Embryonic facial prominence (tissue), 1 donor: Measurements from ENCODE around the gene CCDC33.

Experiments used
- DNase-seq: peaks from one replicate; pipeline ENCODE4 v3.0.0-alpha.2; 2016; ENCODE audit errors: extremely low spot score

Gene CCDC33

DNA sequence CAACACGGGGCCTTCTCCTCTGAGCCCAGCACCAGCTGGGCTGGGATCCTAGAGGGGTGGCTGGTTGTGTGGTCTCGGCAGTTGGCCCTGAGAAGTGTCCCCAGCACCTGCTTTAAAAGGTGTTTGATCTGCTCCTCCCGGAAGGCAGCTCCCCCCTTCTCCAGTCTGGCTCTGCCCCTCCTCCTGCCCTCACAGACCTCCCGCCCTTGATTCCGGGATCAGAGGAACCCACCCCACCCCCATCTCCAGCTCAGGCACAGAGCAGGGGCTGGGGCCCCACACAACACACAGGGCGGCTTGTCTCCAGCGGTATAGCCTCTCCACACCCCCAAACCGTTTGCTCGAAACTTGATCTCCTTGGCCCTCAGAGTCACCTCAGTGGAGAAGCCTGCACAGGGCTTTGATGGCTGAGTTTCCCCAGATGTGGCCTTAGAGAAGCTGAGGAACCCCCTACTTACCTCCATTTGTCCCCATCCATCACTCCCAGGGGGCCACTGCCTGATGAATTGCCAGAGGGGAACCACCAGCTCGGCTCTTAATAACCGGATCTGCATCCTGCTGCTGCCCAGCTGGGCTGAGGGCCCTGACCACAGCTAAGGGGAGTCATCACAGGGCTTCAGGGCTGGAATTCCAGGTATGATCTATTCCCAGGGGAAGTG, 27.1 kb upstream of the CCDC33 start:
- no peak for DNase-seq

DNA sequence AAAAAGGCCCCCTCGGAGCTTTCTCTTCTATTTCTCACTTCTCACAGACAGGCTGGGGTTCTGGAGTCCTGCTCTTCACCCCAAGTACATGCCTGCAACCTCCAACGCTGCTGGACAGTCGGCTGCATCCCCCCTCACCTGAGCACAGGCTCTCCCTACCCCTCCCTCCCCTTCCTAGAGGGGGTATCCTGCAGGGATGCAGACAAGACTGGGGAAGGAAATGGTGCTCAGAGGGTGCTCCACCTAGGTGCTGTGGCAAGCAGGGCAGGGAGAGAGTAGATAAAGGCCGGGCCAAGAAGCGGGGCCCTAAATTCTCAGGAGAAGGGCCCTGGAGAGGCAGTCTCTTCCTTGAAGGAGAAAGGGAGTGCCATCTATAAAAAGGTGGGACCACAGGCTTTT, 26.6 kb upstream of the CCDC33 start:
- no peak for DNase-seq

DNA sequence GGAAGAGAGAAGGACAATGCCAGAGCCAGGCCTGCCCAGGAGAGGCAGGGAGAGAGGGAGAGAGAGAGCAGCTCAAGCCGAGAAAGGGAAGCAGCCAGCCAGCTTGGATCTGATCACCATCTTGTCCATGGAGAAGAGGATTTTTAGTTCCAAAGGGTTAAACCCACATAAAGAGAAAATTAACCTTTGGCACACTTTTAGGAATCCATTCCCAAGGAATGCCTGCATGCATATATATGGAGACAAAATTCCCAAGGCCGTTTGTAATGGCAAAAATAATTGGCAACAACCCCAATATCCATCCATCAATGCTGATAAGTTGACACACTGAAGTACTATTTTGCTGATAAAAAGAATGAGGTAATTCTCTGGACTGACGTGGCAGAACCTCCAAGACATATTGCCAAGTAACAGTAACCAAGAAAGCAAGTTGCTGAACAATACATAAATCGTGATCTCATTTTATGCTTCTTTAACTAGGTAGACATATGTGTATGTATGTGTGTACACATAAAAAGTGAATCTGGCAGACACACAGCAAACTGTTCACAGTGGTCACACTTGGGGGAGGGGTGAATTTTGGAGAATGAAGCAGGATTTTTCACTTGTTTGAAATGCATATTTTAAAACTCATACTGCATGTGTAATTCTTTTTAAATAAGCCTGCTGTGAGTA, 26.0 kb upstream of the CCDC33 start:
- DNase-seq = no peak

DNA sequence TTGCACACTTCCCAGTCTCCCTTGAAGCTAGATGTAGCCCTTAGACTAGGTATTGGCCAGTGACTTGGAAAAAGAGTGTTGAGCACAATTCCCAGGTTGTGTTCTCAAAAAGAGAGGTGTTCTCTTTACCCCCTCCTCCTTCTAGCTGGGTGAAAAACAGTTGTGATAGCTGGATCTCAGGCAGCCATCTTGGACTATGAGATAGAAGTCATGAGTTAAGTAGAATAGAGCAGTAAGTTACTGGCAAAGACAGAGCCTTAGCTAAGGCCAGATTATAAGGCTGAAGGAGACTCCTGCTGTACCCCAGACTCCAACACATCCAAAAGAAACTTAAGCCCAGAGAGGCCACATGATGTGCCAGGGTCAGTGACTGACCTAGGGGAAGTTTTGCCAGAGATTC, 25.4 kb upstream of the CCDC33 start:
- no peak for DNase-seq

DNA sequence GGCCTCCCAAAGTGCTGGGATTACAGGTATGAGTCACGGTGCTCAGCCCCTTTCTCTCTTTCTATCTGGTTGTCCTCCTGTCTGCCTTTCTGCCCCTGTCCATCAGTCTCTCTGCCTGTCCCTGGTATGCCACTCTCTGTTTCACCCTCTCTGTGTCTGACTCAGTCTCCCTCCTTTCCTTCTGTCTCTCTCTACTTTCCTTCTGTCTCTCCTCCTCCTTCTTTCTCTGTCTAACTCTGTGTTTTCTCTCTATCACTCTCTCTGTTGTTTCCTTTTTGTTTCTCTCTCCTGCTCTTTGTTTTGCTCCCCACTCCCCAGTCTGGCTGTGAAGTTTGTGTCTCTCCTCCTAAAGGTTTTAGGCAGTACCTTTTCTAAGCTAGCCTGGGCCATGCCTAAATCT, 24.5 kb upstream of the CCDC33 start:
- DNase-seq = no peak

DNA sequence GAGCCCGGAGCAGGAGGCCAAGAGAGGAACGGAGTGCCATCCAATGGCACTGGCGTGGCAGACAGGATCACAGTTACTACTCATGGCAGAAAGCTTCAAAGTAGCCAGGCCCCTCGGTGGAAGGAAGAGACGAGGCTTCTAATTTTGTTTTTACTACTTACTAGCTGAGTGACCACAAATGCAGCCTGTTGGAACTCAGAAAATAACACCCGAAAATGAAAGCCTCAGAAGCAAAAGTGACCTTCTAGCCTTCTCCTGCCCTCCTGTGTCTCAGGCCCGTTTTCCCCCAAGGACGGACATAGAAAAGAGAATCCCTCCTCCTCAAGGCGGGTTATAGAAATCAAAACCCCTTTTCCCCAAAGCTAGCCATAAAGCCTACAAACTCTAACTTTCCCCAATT, 23.6 kb upstream of the CCDC33 start:
- no peak for DNase-seq

DNA sequence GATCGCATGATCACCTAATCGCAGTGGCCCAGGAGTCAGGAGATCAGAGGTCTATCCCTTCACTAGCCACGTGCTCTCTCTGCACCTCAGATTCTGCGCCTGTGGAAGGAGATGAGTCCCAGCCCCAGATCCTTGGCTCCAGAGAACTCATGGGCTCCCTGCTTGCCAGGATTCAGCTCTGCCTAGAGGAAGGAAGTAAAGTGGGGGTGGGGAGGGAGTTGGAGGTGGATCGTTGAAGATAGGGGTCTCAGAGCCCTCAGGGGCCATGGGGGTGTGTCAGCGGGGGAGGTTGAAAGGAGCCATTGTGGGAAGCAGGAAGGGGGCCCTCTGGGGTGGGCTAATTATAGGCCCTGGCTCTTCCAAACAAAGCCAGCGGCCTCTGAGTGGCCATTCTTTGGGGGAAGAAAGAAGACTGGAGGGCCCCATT, 22.3 kb upstream of the CCDC33 start:
- no peak for DNase-seq

DNA sequence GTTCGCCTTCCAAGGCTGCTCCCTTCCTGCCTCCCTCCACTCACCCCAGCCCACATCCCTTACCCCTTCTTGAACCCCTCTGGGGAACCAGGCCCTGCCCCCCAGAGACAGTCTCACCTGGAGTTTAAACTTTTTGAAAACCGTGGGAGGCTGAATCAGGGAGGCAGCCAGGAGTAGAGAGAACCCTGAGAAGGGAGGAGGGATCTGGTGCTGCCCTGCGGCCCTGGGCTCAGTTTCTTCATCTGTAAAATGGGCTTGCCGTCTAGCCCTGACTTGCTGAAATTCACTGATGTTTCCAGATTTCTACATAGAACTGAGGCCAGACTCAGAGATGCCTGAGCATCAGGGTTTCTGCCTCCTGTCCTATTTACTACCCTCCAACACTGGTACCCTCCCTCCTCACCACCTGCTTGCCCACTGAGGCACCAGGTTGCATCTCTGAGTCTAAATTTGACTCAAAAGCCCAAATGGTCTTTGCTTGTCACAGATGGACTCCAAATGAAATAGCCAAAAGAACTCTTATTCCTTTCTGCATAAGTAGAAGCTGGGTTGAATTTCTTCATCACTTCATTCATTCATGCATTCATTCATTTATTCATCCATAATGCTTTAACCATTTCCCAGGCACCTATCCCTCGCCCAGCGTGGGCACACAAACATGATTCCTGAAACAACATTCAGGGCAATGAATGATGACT, 21.7 kb upstream of the CCDC33 start:
- no peak for DNase-seq

DNA sequence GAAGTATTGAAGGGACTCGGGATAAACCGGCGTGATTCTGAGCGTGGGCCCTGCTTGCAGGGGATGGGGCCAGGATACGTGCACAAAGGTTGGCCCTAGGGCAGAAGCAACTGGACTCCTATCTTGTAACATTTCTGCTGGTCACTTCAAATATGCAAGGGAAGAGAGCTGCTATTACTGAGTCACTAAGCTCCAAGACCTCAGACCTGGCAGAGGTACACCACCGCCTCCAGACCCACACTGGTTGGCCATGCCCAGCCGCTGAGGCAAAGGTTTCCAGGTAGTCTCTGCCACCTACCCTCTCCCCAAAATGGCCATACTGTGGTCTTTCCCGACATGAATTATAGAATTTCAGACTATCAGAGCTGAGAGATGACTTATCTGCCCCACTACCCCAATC, 20.2 kb upstream of the CCDC33 start:
- DNase-seq = no peak

DNA sequence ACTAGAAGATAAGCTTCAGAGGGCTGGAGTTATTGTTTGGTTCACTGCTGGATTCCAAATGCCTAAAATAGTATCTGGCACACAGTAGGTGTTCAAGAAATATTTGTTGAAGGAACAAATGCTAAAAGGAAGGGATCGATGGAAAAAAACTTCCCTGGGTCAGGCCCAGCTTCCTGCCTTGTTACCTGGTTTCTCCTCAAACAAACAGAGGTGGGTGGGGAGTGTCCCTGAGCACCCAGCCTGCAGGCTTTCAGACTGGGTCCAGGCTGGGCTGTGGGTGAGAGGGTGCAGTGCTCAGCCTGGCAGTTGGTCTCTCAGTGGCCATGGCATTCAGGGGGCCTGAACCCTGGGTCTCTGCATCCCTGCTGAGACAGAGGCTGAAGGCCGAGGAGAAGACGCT, 19.2 kb upstream of the CCDC33 start:
- no peak for DNase-seq

DNA sequence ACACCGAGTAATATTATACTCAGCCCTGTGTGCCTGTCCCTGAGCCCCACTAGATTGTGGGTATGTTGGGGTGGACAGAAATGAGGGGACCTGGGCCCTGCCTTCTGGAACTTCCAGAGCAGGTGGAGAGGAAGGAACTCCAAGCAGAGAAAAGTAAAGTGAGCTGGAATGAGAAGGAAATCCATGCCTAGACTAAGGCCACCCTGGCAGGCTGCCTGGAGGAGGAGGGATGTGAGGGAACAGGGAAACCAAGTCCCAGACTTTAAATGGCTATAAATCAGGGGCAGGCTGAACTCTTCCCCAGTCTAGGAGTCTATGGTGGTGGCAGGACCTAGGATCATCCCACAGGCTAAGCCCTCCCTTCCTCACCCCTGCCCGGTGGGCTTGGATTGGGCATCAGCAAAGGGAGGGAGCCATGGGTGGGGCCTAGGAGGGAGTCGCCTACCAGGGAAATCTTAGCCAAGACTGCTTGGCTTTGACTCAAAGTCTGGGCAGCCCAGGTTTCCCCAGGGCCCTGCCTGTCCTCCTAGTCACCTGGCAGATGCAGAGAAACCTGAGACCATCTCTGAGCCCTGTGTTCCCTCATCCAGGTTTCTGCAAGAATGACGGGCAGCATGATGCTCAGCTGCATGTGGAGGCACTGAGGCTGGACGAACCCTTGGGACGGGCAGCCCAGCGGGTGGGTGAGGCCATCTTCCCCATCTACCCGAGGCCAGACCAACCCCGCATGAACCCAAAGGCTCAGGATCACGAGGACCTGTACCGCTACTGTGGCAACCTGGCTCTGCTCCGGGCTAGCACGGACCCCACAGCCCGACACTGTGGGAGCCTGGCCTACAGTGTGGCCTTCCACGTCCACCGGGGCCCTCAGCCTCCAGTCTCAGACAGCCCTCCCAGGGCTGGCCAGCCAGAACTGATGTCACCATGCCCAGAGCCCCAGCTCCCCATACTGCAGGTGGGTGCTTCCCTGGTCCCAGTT, 17.9 kb upstream of the CCDC33 start:
- DNase-seq = no peak

DNA sequence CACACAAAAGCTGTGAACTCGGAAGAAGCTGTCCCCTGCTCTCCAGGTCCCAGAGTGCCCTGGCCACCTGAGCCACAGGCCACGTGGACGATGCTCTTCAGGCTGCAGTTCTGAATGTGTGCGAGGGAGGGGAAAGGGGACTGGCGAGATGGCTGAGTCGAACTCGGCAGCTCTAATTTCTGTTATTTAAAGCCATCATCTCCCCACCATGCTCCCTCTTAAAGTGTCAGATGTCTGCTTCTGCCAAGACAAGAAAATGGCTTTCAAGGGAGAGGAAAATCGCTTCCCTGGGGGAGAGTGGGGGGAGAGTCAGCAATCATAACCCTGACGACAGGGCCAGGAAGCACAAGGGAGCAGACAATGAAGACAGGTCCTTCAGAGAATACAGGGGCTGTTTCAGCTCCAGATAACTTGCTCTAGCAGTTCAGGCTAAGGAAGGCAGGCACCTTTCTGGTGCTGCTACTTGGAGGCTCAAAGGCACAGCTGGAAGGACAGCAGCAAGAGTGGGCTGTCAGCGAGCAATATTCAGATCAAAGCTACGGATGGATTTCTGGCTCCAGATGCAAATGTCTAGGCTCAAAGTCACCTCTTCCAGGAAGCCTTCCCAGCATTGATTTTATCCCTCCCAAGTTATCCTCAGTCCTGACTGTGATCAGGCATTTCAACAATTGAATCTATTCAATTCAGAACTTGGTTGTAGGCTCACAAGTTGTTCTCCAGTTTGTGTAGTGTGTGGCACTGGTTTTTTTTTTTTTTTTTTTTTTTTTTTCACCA, 15.5 kb upstream of the CCDC33 start:
- DNase-seq = no peak

DNA sequence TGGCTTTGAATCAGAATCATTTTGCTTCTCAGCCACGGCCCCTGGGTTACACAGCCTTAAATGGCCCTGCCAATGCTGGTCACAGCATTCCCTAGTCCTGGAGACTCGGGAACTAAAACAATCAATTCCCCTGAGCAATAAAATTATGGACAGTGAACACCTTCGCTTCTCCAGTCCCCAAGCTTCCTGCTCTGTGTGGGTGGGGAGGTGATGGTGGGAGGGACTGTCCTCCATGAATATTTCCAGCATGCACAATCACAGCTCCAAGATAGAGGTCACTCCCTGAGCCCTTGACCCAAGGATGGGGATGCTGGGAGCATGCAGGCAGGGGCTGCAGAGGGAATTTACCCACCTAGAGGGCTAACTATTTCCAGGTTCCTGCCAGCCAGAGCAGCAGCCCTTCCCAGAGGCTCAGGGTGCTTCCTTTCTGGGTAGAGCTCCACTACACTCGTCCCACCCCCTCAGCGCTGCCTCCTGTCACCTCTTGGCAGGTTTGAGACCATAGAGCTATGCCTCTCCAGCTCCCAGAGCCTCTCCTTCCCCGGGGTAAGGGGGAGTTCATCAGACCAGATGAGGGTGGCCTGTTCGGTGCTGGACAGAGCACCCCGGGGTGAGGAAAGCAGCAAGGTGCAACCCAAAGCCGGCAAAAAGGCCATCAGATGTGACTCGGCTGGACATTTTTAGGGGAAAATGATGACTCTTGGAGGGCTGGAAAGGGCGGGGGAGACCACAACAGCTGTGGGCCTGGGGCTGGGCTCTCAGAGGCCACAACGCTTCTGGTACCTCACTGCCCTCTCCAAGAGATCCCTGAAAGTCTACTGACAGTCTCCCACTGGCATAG, 14.5 kb upstream of the CCDC33 start:
- DNase-seq = no peak

DNA sequence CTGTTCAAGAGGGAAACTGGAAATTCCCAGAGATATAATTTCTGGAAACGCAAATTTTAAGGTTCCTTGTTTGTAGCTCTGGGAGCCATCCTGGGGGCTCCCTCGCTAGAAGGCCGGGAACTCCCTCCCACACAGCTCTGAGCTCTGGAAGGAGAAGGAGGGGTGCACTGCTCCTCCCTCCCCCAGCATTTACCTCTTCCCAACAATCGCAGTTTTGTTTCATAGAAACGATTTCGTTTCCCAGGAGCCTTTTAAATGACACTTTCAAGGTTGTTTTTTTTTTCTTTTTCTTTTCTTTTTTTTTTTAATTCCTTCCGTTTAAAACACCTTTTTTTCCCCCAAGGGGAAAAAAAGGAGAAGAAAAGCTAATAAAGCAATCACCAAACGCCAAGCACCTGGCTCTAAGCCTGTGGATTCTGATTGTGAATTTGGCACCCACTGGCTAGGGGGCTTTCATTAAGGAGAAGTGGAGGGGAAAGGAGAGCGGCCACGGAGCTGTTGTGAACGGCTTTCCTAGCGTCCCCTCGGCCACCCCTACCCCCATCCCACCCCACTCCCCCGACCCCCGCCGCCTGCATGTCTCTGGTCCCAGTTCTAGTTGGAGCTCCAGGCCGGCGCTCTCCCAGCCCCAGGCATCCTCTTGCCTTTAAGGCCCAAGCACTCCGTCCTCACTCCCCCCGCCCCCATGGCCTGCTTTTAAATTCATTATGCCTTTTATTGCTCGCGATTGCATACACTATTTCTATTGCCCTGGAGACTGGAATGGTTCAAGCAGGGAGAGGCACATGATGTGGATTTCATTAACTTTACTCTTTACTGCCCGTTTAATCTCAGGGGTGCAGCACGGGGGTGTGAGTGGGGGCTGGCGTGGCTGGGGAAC, 13.6 kb upstream of the CCDC33 start:
- no peak for DNase-seq

DNA sequence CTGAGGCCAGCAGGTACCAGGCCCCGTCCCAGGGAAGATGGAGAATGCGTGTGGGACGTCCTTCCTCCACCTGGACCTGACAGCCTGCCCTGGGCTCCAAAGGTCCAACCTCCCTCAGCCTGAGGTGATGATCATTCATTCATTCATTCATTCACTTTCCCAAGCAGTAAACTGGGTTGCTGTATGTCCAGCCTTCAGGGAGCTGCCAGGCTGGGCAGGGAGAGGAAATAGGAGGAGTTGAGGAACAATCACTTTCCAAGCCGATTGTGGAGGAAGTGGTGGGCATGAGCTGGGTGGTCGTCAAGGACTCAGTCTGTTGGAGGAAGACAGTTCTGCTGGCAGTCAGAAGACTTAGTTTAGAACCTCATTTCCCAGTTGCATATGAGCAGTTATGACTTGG, 10.2 kb upstream of the CCDC33 start:
- DNase-seq = no peak

DNA sequence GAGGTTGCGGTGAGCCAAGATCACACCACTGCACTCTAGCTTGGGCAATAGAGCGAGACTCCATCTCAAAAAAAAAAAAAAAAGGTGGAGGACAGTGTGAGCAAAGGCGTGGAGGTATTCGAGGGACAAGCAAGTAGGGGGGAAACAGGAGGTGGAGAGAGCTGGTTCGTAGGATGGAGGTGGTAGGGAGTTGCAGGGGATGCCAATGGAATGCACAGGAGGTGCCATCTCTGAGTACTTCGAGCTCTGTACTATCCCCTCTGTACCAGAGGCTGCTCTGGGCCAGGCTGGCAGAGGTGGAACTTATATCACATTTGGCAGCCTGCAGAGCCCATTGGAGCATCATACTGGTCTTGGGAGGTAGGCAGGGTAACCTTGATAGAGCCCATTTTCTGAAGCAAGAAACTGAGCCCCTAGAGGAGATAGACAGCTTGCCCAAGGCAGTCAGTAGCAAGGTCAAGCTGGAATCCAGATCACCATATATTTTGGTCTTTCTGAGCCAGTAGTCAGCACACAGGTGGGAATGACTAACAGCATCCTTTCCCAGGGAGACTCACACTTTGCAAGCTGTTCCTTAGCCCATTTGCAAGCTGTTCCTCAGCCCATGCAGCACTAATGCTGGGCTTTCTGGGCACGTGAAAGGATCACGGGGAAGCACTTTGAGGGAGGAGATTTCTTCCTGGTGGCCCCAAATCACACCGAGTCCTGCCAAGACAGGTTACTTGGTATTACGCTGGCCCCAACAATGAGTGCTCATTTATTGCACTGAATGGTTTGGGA, 9.2 kb upstream of the CCDC33 start:
- no peak for DNase-seq

DNA sequence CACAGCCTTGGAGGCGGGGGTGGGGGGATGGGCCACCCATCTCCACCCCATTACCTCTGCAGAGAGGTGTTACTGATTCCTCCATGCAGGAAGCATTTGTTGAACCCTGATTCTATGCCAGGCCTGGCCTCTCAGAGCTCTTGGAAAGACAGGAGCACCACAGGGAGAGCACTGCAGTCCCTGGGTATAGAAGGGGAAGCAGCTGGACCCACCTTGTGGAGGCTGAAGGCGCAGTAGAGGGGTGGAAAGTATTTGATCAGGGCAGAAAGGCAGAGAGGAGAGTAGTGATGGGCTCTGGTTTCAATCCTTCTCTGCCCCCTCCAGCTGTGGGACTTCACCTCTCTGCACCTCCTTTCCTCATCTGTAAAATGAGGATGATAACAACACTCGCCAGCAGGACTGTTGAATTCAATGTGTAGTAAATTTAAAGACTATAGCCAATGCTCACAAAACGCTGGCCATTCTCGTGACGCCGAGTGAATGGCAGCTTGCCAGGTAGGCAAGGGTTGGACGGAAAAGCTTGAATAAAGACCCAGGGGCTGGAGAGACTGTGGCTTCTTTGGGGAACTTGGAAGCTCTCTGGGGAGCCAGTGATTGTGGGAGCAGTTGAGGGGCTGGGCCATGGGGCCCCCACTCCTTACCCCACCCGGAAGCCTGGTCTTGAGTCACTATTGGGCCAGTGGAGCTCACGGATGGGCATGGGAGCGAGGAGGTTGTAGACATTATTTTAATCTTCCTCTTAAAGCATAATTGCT, 8.0 kb upstream of the CCDC33 start:
- DNase-seq = no peak

DNA sequence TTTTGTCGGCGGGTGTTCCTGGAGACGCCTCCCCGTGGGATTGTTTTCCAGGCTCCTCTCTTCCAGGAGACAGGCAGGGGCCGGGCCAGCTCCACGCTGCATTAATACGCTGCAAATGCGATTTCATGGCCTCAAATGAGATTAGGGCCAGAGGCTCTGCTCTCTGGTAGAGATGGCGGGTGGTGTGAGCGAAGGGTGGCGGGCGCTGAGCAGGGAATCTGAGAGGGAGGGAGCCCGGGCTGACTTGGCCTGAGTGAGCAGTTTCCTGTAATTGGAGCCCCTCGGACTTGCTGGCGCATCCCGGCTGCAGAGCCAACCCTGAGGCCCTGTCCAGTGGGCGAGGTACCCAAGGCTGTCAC, 7.4 kb upstream of the CCDC33 start:
- no peak for DNase-seq
